ENCODE measurements around the gene CCNB2.
"Not testable (repeated sequence)": the region's sequence is repeated elsewhere in the genome, so short reads cannot be mapped to it uniquely, and the experiment has no call there.

DNA sequence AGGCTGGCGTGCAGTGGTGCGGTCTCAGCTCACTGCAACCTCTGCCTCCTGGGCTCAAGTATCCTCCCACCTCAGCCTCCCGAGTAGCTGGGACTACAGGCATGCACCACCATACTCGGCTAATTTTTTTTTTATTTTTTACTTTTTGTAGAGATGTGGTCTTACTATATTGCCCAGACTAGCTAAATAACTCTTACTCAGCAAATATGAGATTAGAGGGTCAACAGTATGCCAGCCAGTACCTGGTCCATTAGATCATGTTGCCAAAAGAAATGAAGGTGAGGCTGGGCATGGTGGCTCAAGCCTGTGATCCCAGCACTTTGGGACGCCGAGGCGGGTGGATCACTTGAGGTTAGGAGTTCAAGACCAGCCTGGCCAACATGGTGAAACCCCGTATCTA lies 57.1 kb downstream of the CCNB2 start:
- TF ChIP-seq CTCF (conservative IDR thresholded peaks at IDR 0.05); ZFX (IDR thresholded peaks at IDR 0.05): not testable (repeated sequence)
